NK-92 (cell line): ENCODE data around the gene KCTD10.
"Not testable (repeated sequence)": the region's sequence is repeated elsewhere in the genome, so short reads cannot be mapped to it uniquely, and the experiment has no call there.

Source experiments
- DNase-seq: peaks from one replicate; lab custom pipeline; 2025; ENCODE audit not compliant: unreplicated experiment; lab: John Stamatoyannopoulos, UW

KCTD10 gene

GRCh38 chr12:109475121-109475520, 2.0 kb downstream of the KCTD10 start:
- DNase-seq: no peak

- DNase-seq: not testable (repeated sequence)
Measured at GRCh38 chr12:109473526-109474270, 3.4 kb downstream of the KCTD10 start.

- no peak for DNase-seq
Measured at GRCh38 chr12:109473006-109473405, 4.1 kb downstream of the KCTD10 start.

- no peak for DNase-seq
Measured at GRCh38 chr12:109469517-109469916, 7.6 kb downstream of the KCTD10 start.

- no peak for DNase-seq
Measured at GRCh38 chr12:109467978-109468676, 9.0 kb downstream of the KCTD10 start.

- no peak for DNase-seq
Measured at GRCh38 chr12:109466821-109467220, 10.3 kb downstream of the KCTD10 start.

GRCh38 chr12:109466305-109466704, 10.8 kb downstream of the KCTD10 start:
- no peak for DNase-seq

- no peak for DNase-seq
Measured at GRCh38 chr12:109464642-109465351, 12.3 kb downstream of the KCTD10 start.

- no peak for DNase-seq
Measured at GRCh38 chr12:109463756-109464155, 13.3 kb downstream of the KCTD10 start.

- no peak for DNase-seq
Measured at GRCh38 chr12:109462868-109463692, 14.0 kb downstream of the KCTD10 start.

- no peak for DNase-seq
Measured at GRCh38 chr12:109461846-109462756, 15.0 kb downstream of the KCTD10 start.

- no peak for DNase-seq
Measured at GRCh38 chr12:109461049-109461845, 15.9 kb downstream of the KCTD10 start.

GRCh38 chr12:109460538-109460937, 16.6 kb downstream of the KCTD10 start:
- DNase-seq: no peak

- DNase-seq: no peak
Measured at GRCh38 chr12:109459247-109459646, 17.9 kb downstream of the KCTD10 start.

- DNase-seq: no peak
Measured at GRCh38 chr12:109458771-109459208, 18.3 kb downstream of the KCTD10 start.

GRCh38 chr12:109458086-109458485, 19.0 kb downstream of the KCTD10 start:
- DNase-seq: no peak

GRCh38 chr12:109455706-109456105, 21.4 kb downstream of the KCTD10 start:
- DNase-seq: no peak

- no peak for DNase-seq
Measured at GRCh38 chr12:109452489-109452888, 24.6 kb downstream of the KCTD10 start.

GRCh38 chr12:109451400-109451799, 25.7 kb downstream of the KCTD10 start:
- no peak for DNase-seq
